SK-N-SH treated with all-trans-retinoic acid at 6 μM for 48 hours (cell line): Measurements from ENCODE around the gene DIPK1A.

ENCODE experiments used
- ATAC-seq: fragments of 200-7000 bp; cut with Tn5 transposase; 3 replicates; pipeline ENCODE4 v1.9.1; 2020; ENCODE audit warnings: mild to moderate bottlenecking, moderate library complexity
- ARNTL ChIP-seq: fragments of 450-650 bp; formaldehyde crosslinking; IDR thresholded peaks from 2 replicates; pipeline ENCODE4 v1.5.0; 2020; ENCODE audit warnings: low read depth, mild to moderate bottlenecking, moderate library complexity, borderline replicate concordance
- BACH2 ChIP-seq: fragments of 250-450 bp; sonication (Bioruptor Pico); IDR thresholded peaks from 2 replicates; pipeline ENCODE4 v1.9.0; 2021; ENCODE audit warnings: mild to moderate bottlenecking, borderline replicate concordance
- CREB5 ChIP-seq: fragments of 250-450 bp; sonication (Bioruptor Pico); IDR thresholded peaks from 2 replicates; pipeline ENCODE4 v1.5.1; 2020; ENCODE audit warnings: low read depth, mild to moderate bottlenecking, moderate library complexity
- CSDC2 ChIP-seq: fragments of 250-450 bp; sonication (Bioruptor Pico); IDR thresholded peaks from 2 replicates; pipeline ENCODE4 v1.5.0; 2020; ENCODE audit warnings: mild to moderate bottlenecking, moderate library complexity
- CSRNP3 ChIP-seq: fragments of 250-450 bp; sonication (Bioruptor Pico); IDR thresholded peaks from 2 replicates; pipeline ENCODE4 v1.5.1; 2021; ENCODE audit warnings: mild to moderate bottlenecking, moderate library complexity
- ESRRG ChIP-seq: fragments of 250-450 bp; sonication (Bioruptor Pico); IDR thresholded peaks from 2 replicates; pipeline ENCODE4 v1.6.1; 2021; ENCODE audit warnings: mild to moderate bottlenecking
- GLIS3 ChIP-seq: fragments of 250-450 bp; sonication (Bioruptor Pico); IDR thresholded peaks from 2 replicates; pipeline ENCODE4 v1.5.0; 2020; ENCODE audit warnings: mild to moderate bottlenecking, moderate library complexity
- ISL1 ChIP-seq: fragments of 250-450 bp; sonication (Bioruptor Pico); IDR thresholded peaks from 2 replicates; pipeline ENCODE4 v2.1.2; 2022; ENCODE audit warnings: mild to moderate bottlenecking, moderate library complexity
- OSR1 ChIP-seq: fragments of 250-450 bp; sonication (Bioruptor Pico); IDR thresholded peaks from 2 replicates; pipeline ENCODE4 v1.8.0; 2022; ENCODE audit warnings: moderate library complexity, mild to moderate bottlenecking, inconsistent platforms
- PATZ1 ChIP-seq: fragments of 250-450 bp; sonication (Bioruptor Pico); IDR thresholded peaks from 2 replicates; pipeline ENCODE4 v1.8.0; 2020; ENCODE audit warnings: mild to moderate bottlenecking, moderate library complexity, borderline replicate concordance
- POU6F1 ChIP-seq: fragments of 250-450 bp; sonication (Bioruptor Pico); IDR thresholded peaks from 2 replicates; pipeline ENCODE4 v1.8.0; 2021; ENCODE audit warnings: low read depth, mild to moderate bottlenecking, moderate library complexity, borderline replicate concordance
- PPARA ChIP-seq: fragments of 250-450 bp; sonication (Bioruptor Pico); IDR thresholded peaks from 2 replicates; pipeline ENCODE4 v1.5.0; 2020; ENCODE audit warnings: mild to moderate bottlenecking, borderline replicate concordance
- RARB ChIP-seq: fragments of 250-450 bp; sonication (Bioruptor Pico); IDR thresholded peaks from 2 replicates; pipeline ENCODE4 v1.8.0; 2021; ENCODE audit warnings: mild to moderate bottlenecking, moderate library complexity
- SNAI2 ChIP-seq: fragments of 250-450 bp; sonication (Bioruptor Pico); IDR thresholded peaks from 2 replicates; pipeline ENCODE4 v1.5.0; 2020; ENCODE audit warnings: mild to moderate bottlenecking, moderate library complexity
- TCF4 ChIP-seq: fragments of 250-450 bp; sonication (Bioruptor Pico); IDR thresholded peaks from 2 replicates; pipeline ENCODE4 v1.8.0; 2021; ENCODE audit warnings: mild to moderate bottlenecking, moderate library complexity, borderline replicate concordance
- TOX ChIP-seq: fragments of 250-450 bp; sonication (Bioruptor Pico); IDR thresholded peaks from 2 replicates; pipeline ENCODE4 v1.8.0; 2021; ENCODE audit warnings: mild to moderate bottlenecking, moderate library complexity, borderline replicate concordance
- TSHZ2 ChIP-seq: fragments of 250-450 bp; sonication (Bioruptor Pico); IDR thresholded peaks from 2 replicates; pipeline ENCODE4 v1.5.0; 2020; ENCODE audit warnings: mild to moderate bottlenecking, moderate library complexity
- ZC3H10 ChIP-seq: fragments of 250-450 bp; sonication (Bioruptor Pico); IDR thresholded peaks from 2 replicates; pipeline ENCODE4 v1.5.1; 2021; ENCODE audit warnings: mild to moderate bottlenecking, moderate library complexity
- ZFP3 ChIP-seq: fragments of 250-450 bp; sonication (Bioruptor Pico); IDR thresholded peaks from 2 replicates; pipeline ENCODE4 v1.5.0; 2020; ENCODE audit warnings: mild to moderate bottlenecking, moderate library complexity
- ZFP30 ChIP-seq: fragments of 450-650 bp; formaldehyde crosslinking; IDR thresholded peaks from 2 replicates; pipeline ENCODE4 v1.5.0; 2022; ENCODE audit warnings: mild to moderate bottlenecking, moderate library complexity
- ZNF565 ChIP-seq: fragments of 450-650 bp; formaldehyde crosslinking; conservative IDR thresholded peaks from 2 replicates; pipeline ENCODE4 v1.5.0; 2020; ENCODE audit warnings: low read depth, mild to moderate bottlenecking, moderate library complexity
- ZNF70 ChIP-seq: fragments of 450-650 bp; formaldehyde crosslinking; IDR thresholded peaks from 2 replicates; pipeline ENCODE4 v1.5.0; 2020; ENCODE audit warnings: mild to moderate bottlenecking, moderate library complexity
- ZNF8 ChIP-seq: fragments of 450-650 bp; formaldehyde crosslinking; IDR thresholded peaks from 2 replicates; pipeline ENCODE4 v1.5.0; 2020; ENCODE audit warnings: mild to moderate bottlenecking, moderate library complexity

DIPK1A gene

GRCh38 chr1:92964998-92965397, 3.7 kb upstream of the DIPK1A start:
- no peak for ATAC-seq
- TF ChIP-seq ARNTL (CRISPR knock-in tag) (no peak), ZNF8 (CRISPR knock-in tag) (no peak), ZNF70 (CRISPR knock-in tag) (no peak), BACH2 (CRISPR knock-in tag) (no peak), ZNF565 (CRISPR knock-in tag) (no peak), TCF4 (no peak), ZC3H10 (CRISPR knock-in tag) (no peak), ISL1 (CRISPR knock-in tag) (no peak), ESRRG (CRISPR knock-in tag) (no peak), CSDC2 (CRISPR knock-in tag) (no peak), PPARA (CRISPR knock-in tag) (no peak), GLIS3 (CRISPR knock-in tag) (no peak), CREB5 (CRISPR knock-in tag) (no peak), SNAI2 (CRISPR knock-in tag) (no peak), RARB (no peak), TSHZ2 (CRISPR knock-in tag) (no peak), PATZ1 (CRISPR knock-in tag) (no peak), POU6F1 (CRISPR knock-in tag) (no peak), CSRNP3 (CRISPR knock-in tag) (no peak)

GRCh38 chr1:92964316-92964715, 3.1 kb upstream of the DIPK1A start:
- no peak for ATAC-seq
- no peak for TF ChIP-seq RARB
- TF ChIP-seq ESRRG (CRISPR knock-in tag), result no peak
- no peak for TF ChIP-seq ZNF565 (CRISPR knock-in tag)
- TF ChIP-seq ZNF8 (CRISPR knock-in tag), result no peak
- TF ChIP-seq PPARA (CRISPR knock-in tag), result no peak
- no peak for TF ChIP-seq CREB5 (CRISPR knock-in tag)
- no peak for TF ChIP-seq TCF4
- TF ChIP-seq ARNTL (CRISPR knock-in tag), result no peak
- no peak for TF ChIP-seq CSRNP3 (CRISPR knock-in tag)
- TF ChIP-seq OSR1 (CRISPR knock-in tag), result no peak
- no peak for TF ChIP-seq ZFP3 (CRISPR knock-in tag)
- no peak for TF ChIP-seq ZFP30 (CRISPR knock-in tag)
- no peak for TF ChIP-seq PATZ1 (CRISPR knock-in tag)
- no peak for TF ChIP-seq TOX (CRISPR knock-in tag)
